H1 (cell line): ENCODE data around the gene REG4.

Experiments
- HDAC6 ChIP-seq: IDR thresholded peaks from one replicate; pipeline ENCODE4 v1.7.1; 2012; ENCODE audit warnings: low read depth, mild to moderate bottlenecking, inconsistent platforms, low read length, moderate library complexity
- POLR2A ChIP-seq, 2 experiments: IDR thresholded peaks; 1 replicate in 1 of 2; 2 replicates in 1 of 2; pipeline ENCODE4 v1.6.1; 2011; ENCODE audit warnings: low read depth in 2 of 2, low read length in 2 of 2, mild to moderate bottlenecking in 2 of 2; ENCODE audit errors: control extremely low read depth in 1 of 2
- POLR2AphosphoS5 ChIP-seq: IDR thresholded peaks from 2 replicates; pipeline ENCODE4 v1.6.1; 2011; ENCODE audit warnings: low read depth, low read length
- SRF ChIP-seq: IDR thresholded peaks from 2 replicates; pipeline ENCODE4 v1.6.1; 2011; ENCODE audit warnings: mild to moderate bottlenecking, low read depth, low read length, moderate library complexity
- USF2 ChIP-seq: IDR thresholded peaks from 2 replicates; pipeline ENCODE4 v1.6.1; 2011; ENCODE audit warnings: low read length, improper control_type of control experiment

DNA sequence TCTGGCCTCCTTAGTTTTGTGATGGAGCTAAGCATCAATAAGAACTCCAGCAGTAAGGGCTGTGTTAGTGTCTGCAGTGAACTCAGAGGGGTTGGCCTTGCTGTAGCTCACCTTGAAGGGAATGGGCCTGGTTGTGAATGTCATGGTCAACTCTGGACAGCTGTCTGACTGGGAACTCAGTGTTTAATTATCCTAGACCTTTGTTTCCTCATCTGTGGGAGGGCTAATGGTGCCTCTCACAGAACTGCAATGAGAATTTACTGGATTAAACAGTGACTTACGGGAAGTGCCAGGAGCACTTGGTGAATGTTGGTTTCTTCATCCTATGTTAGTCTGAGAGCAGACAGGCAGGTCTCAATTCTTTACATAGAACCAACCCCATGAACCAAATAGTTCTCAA, 66.2 kb downstream of the REG4 start:
- TF ChIP-seq SRF = no peak
- TF ChIP-seq POLR2A (IDR thresholded peaks at IDR 0.05; ENCODE audit: control extremely low read depth in 1 of 2, low read depth in 2 of 2, low read length in 2 of 2) = no peak; a peak in 1 of 3 replicates
- no peak; the same call in 1 of the 2 replicates for TF ChIP-seq POLR2AphosphoS5
- no peak for TF ChIP-seq USF2
- TF ChIP-seq HDAC6 = no peak
